Effector memory CD8-positive, alpha-beta T cell (primary cell): ENCODE measurements around the gene CCDC154.
A peak's percentile ranks its signal among the peaks of the same experiment; 100 is the strongest.

Source experiments
- ATAC-seq: fragments of 150-1000 bp; cut with Tn5 transposase; replicated peaks from 2 replicates; pipeline ENCODE4 v1.10.0; 2021; ENCODE audit warnings: mild to moderate bottlenecking, moderate library complexity
- DNase-seq, 3 experiments: peaks; one replicate each; pipeline ENCODE4 v3.0.0; 2021
- H3K27ac Mint-ChIP-seq, 2 donors: one replicate each; pipeline ENCODE4 v1.8.0; 2022; ENCODE audit warnings: mild to moderate bottlenecking in 2 of 2, mixed read lengths in 2 of 2, moderate library complexity in 2 of 2
- H3K27me3 Mint-ChIP-seq, 2 donors: one replicate each; pipeline ENCODE4 v1.8.0; 2022; ENCODE audit warnings: mixed read lengths in 2 of 2
- H3K36me3 Mint-ChIP-seq: one replicate; pipeline ENCODE4 v1.8.0; 2022; ENCODE audit warnings: mild to moderate bottlenecking, moderate library complexity, mixed read lengths; ENCODE audit not compliant: insufficient read depth
- H3K4me1 Mint-ChIP-seq, 2 donors: one replicate each; pipeline ENCODE4 v1.8.0; 2022; ENCODE audit warnings: low read depth in 2 of 2, mixed read lengths in 2 of 2
- H3K4me3 Mint-ChIP-seq, 2 donors: one replicate each; pipeline ENCODE4 v1.8.0; 2022; ENCODE audit warnings: mild to moderate bottlenecking in 2 of 2, mixed read lengths in 2 of 2, moderate library complexity in 2 of 2
- H3K9me3 Mint-ChIP-seq, 2 donors: one replicate each; pipeline ENCODE4 v1.8.0; 2022; ENCODE audit warnings: mixed read lengths in 2 of 2
- total RNA-seq, 9 experiments: gene quantifications; one replicate each; lab custom pipeline; 2026; lab: John Stamatoyannopoulos, UW

The CCDC154 gene
- total RNA-seq: 0 to 6.5 (median 2.8) reads per million in 9 experiments

GRCh38 chr16:1443980-1444729 is at the start of gene CCDC154:
CCDC154 (minus strand) TSS chr16:1444556; CDS start chr16:1444322, 234 bp downstream.
- Mint-ChIP-seq H3K27ac (no peak within 1 kb of the TSS), H3K9me3 (no peaks in the 10 kb centered on the region), H3K4me3 (no peak within 1 kb of the TSS), H3K36me3 (peaks cover 2% of the 10 kb centered on the region), H3K27me3 (no peaks in the 10 kb centered on the region), H3K4me1 (peaks cover 2 to 3% of the 10 kb centered on the region in 2 donors)
- ATAC-seq: no peak
- DNase-seq: no peak

- peak in 1 of 3 experiments; percentile 13 for DNase-seq
- Mint-ChIP-seq H3K27ac (peak overlapping the region; percentile 13 to 94), H3K27me3 (no peaks in the 10 kb centered on the region), H3K36me3 (peaks cover 7% of the 10 kb centered on the region), H3K4me1 (peaks cover 9 to 10% of the 10 kb centered on the region in 2 donors), H3K4me3 (peak overlapping the region; percentile 90 to 91), H3K9me3 (no peaks in the 10 kb centered on the region)
- peak; percentile 4 for ATAC-seq
These were observed 49.4 kb upstream of the CCDC154 start for GRCh38 chr16:1493746-1494094.

GRCh38 chr16:1492923-1493745 is 48.8 kb upstream of the CCDC154 start, which contains the start of gene TELO2:
TELO2 (plus strand) TSS chr16:1493360; CDS start chr16:1494282, 922 bp downstream.
- Mint-ChIP-seq H3K36me3 (peaks cover 7% of the 10 kb centered on the region), H3K9me3 (no peaks in the 10 kb centered on the region), H3K4me1 (peaks cover 9 to 10% of the 10 kb centered on the region in 2 donors), H3K27me3 (no peaks in the 10 kb centered on the region), H3K4me3 (peak within 1 kb of the TSS; percentile 90 to 91), H3K27ac (peak within 1 kb of the TSS; percentile 94 to 96)
- ATAC-seq: peak; percentile 85
- peak; percentile 83 to 84 (median 84) for DNase-seq

GRCh38 chr16:1492082-1492922 is 47.9 kb upstream of the CCDC154 start:
- H3K4me1 Mint-ChIP-seq: peaks cover 9 to 10% of the 10 kb centered on the region in 2 donors
- no peaks in the 10 kb centered on the region for H3K27me3 Mint-ChIP-seq
- no peak for ATAC-seq
- peak overlapping the region; percentile 90 to 91 for H3K4me3 Mint-ChIP-seq
- no peaks in the 10 kb centered on the region for H3K9me3 Mint-ChIP-seq
- peaks cover 3% of the 10 kb centered on the region for H3K36me3 Mint-ChIP-seq
- no peak for DNase-seq
- H3K27ac Mint-ChIP-seq: peak overlapping the region; percentile 94 to 96

GRCh38 chr16:1491327-1491726 is 47.0 kb upstream of the CCDC154 start:
- Mint-ChIP-seq H3K27ac (no peak overlapping the region), H3K27me3 (no peaks in the 10 kb centered on the region), H3K36me3 (peaks cover 3% of the 10 kb centered on the region), H3K9me3 (no peaks in the 10 kb centered on the region), H3K4me3 (peak overlapping the region in 1 of 2 donors; percentile 42), H3K4me1 (peaks cover 9 to 10% of the 10 kb centered on the region in 2 donors)
- ATAC-seq (no peak), DNase-seq (no peak)

- Mint-ChIP-seq H3K27ac (no peak overlapping the region), H3K4me1 (peaks cover 8 to 9% of the 10 kb centered on the region in 2 donors), H3K4me3 (no peak overlapping the region), H3K9me3 (no peaks in the 10 kb centered on the region), H3K27me3 (no peaks in the 10 kb centered on the region), H3K36me3 (no peaks in the 10 kb centered on the region)
- DNase-seq (no peak), ATAC-seq (no peak)
These were observed 44.7 kb upstream of the CCDC154 start for GRCh38 chr16:1489077-1489476.

- no peaks in the 10 kb centered on the region for H3K27me3 Mint-ChIP-seq
- DNase-seq (no peak), ATAC-seq (no peak)
- H3K9me3 Mint-ChIP-seq: no peaks in the 10 kb centered on the region
- no peak within 1 kb of the TSS for H3K27ac Mint-ChIP-seq
- H3K4me3 Mint-ChIP-seq: no peak within 1 kb of the TSS
- H3K4me1 Mint-ChIP-seq: peaks cover 6 to 9% of the 10 kb centered on the region in 2 donors
- H3K36me3 Mint-ChIP-seq: no peaks in the 10 kb centered on the region
These were observed 44.3 kb upstream of the CCDC154 start, which contains the start of gene PTX4 for GRCh38 chr16:1488619-1489018. PTX4 (minus strand) TSS chr16:1488944; CDS start chr16:1488909, 35 bp downstream.

- DNase-seq: no peak
- no peaks in the 10 kb centered on the region for H3K27me3 Mint-ChIP-seq
- H3K4me3 Mint-ChIP-seq: no peak overlapping the region
- no peaks in the 10 kb centered on the region for H3K9me3 Mint-ChIP-seq
- no peak for ATAC-seq
- no peaks in the 10 kb centered on the region for H3K36me3 Mint-ChIP-seq
- no peak overlapping the region for H3K27ac Mint-ChIP-seq
- peaks cover 6 to 9% of the 10 kb centered on the region in 2 donors for H3K4me1 Mint-ChIP-seq
These were observed 43.8 kb upstream of the CCDC154 start for GRCh38 chr16:1488054-1488601.

GRCh38 chr16:1487395-1488053 is 43.2 kb upstream of the CCDC154 start:
- Mint-ChIP-seq H3K36me3 (no peaks in the 10 kb centered on the region), H3K4me1 (peaks cover 2 to 3% of the 10 kb centered on the region in 2 donors), H3K9me3 (no peaks in the 10 kb centered on the region), H3K27me3 (no peaks in the 10 kb centered on the region), H3K4me3 (no peak overlapping the region), H3K27ac (peak overlapping the region in 1 of 2 donors; percentile 35)
- DNase-seq (no peak), ATAC-seq (no peak)

GRCh38 chr16:1486551-1487390 is 42.4 kb upstream of the CCDC154 start:
- H3K4me1 Mint-ChIP-seq: peaks cover 0 to 1% of the 10 kb centered on the region in 2 donors
- DNase-seq: no peak
- ATAC-seq: no peak
- H3K27me3 Mint-ChIP-seq: peaks cover 0 to 4% of the 10 kb centered on the region in 2 donors
- no peaks in the 10 kb centered on the region for H3K9me3 Mint-ChIP-seq
- H3K27ac Mint-ChIP-seq: peak overlapping the region in 1 of 2 donors; percentile 35
- H3K4me3 Mint-ChIP-seq: no peak overlapping the region
- no peaks in the 10 kb centered on the region for H3K36me3 Mint-ChIP-seq

GRCh38 chr16:1485847-1486496 is 41.6 kb upstream of the CCDC154 start:
- Mint-ChIP-seq H3K4me1 (peaks cover 0 to 3% of the 10 kb centered on the region in 2 donors), H3K27ac (no peak overlapping the region)

More at GRCh38 chr16:1485847-1486496, 41.6 kb upstream of the CCDC154 start:
- H3K27me3 Mint-ChIP-seq: peaks cover 5 to 12% of the 10 kb centered on the region in 2 donors
- DNase-seq: no peak
- H3K4me3 Mint-ChIP-seq: no peak overlapping the region
- H3K9me3 Mint-ChIP-seq: no peaks in the 10 kb centered on the region
- H3K36me3 Mint-ChIP-seq: no peaks in the 10 kb centered on the region
- ATAC-seq: no peak
